ENCODE data around the gene SH3RF3.

DNA sequence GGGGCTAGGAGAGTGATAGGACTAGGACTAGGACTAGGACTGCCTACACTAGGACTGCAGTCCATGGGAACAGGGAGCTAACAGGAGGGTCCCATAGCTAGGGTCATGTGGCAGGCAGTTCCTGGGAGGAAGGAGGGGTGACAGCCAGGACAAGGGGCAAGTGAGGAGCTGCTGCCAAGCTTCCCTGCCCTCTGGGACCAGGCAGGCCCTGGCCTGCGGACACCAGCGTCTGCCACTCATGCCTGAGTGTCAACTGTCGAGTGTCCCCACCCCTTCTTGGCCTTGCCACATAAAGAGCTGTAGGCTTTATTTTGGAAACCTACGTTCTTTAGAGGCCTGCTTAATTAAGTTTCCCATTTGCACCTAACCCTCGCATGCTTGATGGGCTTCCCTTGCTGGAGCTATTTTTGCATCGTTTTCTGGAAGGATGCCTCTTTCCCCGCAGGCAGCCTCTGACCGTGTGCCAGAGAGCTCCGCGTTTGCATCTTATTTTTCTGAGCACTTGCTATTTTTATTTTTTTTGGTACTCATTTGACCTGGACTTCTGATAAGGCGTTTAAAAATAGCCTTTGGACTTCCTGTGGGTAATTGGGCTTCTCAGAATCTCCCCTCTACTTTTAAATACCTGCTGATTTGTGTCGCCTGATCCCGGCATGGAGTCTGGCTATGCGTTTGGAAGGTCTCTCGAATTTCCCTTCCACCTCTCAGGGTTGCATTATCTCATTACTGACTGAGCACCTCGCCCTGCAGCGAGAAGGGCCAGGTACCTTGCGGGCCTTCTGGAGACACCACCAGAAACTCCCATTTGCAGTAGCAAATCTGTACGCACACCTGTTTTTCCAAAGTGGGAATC lies 66.4 kb downstream of the SH3RF3 start:
- TF ChIP-seq ZC3H10 (CRISPR knock-in tag; IDR thresholded peaks at IDR 0.05): no peak
- no peak for TF ChIP-seq ZFP3 (CRISPR knock-in tag; IDR thresholded peaks at IDR 0.05)
- no peak for TF ChIP-seq ZNF70 (CRISPR knock-in tag; IDR thresholded peaks at IDR 0.05)
- TF ChIP-seq, protein P1, sequence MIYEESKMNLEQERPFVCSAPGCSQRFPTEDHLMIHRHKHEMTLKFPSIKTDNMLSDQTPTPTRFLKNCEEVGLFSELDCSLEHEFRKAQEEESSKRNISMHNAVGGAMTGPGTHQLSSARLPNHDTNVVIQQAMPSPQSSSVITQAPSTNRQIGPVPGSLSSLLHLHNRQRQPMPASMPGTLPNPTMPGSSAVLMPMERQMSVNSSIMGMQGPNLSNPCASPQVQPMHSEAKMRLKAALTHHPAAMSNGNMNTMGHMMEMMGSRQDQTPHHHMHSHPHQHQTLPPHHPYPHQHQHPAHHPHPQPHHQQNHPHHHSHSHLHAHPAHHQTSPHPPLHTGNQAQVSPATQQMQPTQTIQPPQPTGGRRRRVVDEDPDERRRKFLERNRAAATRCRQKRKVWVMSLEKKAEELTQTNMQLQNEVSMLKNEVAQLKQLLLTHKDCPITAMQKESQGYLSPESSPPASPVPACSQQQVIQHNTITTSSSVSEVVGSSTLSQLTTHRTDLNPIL (CRISPR knock-in tag; IDR thresholded peaks at IDR 0.05; ENCODE audit: low read depth): no peak
- no peak for TF ChIP-seq TCF4 (CRISPR knock-in tag; IDR thresholded peaks at IDR 0.05; ENCODE audit: borderline replicate concordance)
- TF ChIP-seq ZFP30 (CRISPR knock-in tag; IDR thresholded peaks at IDR 0.05): no peak
- TF ChIP-seq RARB (CRISPR knock-in tag; IDR thresholded peaks at IDR 0.05): no peak
- no peak for TF ChIP-seq ZNF8 (CRISPR knock-in tag; IDR thresholded peaks at IDR 0.05)
- TF ChIP-seq, protein P2, sequence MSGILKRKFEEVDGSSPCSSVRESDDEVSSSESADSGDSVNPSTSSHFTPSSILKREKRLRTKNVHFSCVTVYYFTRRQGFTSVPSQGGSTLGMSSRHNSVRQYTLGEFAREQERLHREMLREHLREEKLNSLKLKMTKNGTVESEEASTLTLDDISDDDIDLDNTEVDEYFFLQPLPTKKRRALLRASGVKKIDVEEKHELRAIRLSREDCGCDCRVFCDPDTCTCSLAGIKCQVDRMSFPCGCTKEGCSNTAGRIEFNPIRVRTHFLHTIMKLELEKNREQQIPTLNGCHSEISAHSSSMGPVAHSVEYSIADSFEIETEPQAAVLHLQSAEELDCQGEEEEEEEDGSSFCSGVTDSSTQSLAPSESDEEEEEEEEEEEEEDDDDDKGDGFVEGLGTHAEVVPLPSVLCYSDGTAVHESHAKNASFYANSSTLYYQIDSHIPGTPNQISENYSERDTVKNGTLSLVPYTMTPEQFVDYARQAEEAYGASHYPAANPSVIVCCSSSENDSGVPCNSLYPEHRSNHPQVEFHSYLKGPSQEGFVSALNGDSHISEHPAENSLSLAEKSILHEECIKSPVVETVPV (CRISPR knock-in tag; IDR thresholded peaks at IDR 0.05): no peak

Data from SK-N-SH treated with all-trans-retinoic acid at 6 μM for 48 hours (cell line).